K562 (cell line): Measurements from ENCODE around the gene SLPI. TPM values are rescaled to one million over a fixed set of nuclear protein-coding genes. Genes with fewer than 3 reads are reported as not detected.

Experiments
- ATAC-seq: fragments of 200-7000 bp; cut with Tn5 transposase; 3 replicates; pipeline ENCODE4 v1.9.1; 2020; ENCODE audit warnings: moderate library complexity
- BruUV-seq: library from RNA; stranded (reverse); fragments of 400-500 nt; replicated peaks from 2 replicates; lab custom pipeline; 2021; lab: Mats Ljungman, UMichigan
- CTCF ChIA-PET: fragments of 300-600 bp; formaldehyde crosslinking; extraction: SDS; loops from one replicate; lab custom pipeline; 2021; ENCODE audit warnings: low intra/inter-chr PET ratio; lab: Yijun Ruan, JAX
- POLR2A ChIA-PET: fragments of 300-600, 350-650 bp; sonication (Branson Sonifier 250); formaldehyde crosslinking; extraction: SDS; loops from one replicate; lab custom pipeline; 2021; ENCODE audit warnings: antibody characterized with exemption, inconsistent platforms; lab: Yijun Ruan, JAX
- DNase-seq, 4 experiments: peaks; one replicate each; pipeline versions ENCODE4 v3.0.0 to v3.0.0-alpha.2; 2011 to 2018; ENCODE audit warnings: low spot score in 3 of 4, mixed read lengths in 3 of 4; ENCODE audit errors: extremely low read depth in 1 of 4
- FAIRE-seq: peaks from 2 replicates; lab custom pipeline; 2011; peaks lifted over from hg19 to GRCh38; lab: Jason Lieb, UNC
- H2AFZ ChIP-seq: 2 replicates; pipeline ENCODE4 v1.6.0; 2011; ENCODE audit warnings: low read depth, low read length, control low read depth, inconsistent platforms
- H3K27ac ChIP-seq: fragments of 200-600 bp; 3 replicates; pipeline ENCODE4 v1.8.0; 2011; ENCODE audit warnings: low read depth, mild to moderate bottlenecking, control low read depth, inconsistent platforms, low read length, moderate library complexity, mixed read lengths; ENCODE audit errors: extremely low read depth
- H3K27me3 ChIP-seq, 2 experiments: fragments of 300-600 bp in 1 of 2; 2 replicates in 1 of 2; 3 replicates in 1 of 2; pipeline versions ENCODE4 v1.6.0 to v1.8.0; 2011; ENCODE audit warnings: inconsistent platforms in 2 of 2, low read length in 2 of 2, mild to moderate bottlenecking in 1 of 2, mixed read lengths in 1 of 2, moderate library complexity in 1 of 2; ENCODE audit not compliant: control insufficient read depth in 2 of 2, insufficient read depth in 2 of 2
- H3K36me3 ChIP-seq: fragments of 300-600 bp; 3 replicates; pipeline ENCODE4 v1.8.0; 2011; ENCODE audit warnings: mild to moderate bottlenecking, low read length, inconsistent platforms; ENCODE audit not compliant: control insufficient read depth, insufficient read depth
- H3K4me1 ChIP-seq, 2 experiments: fragments of 200-600 bp in 1 of 2; replicated peaks in 1 of 2; 2 replicates in 1 of 2; 3 replicates in 1 of 2; pipeline versions ENCODE4 v1.5.1 to v1.8.0; 2011; ENCODE audit warnings: inconsistent platforms in 2 of 2, low read length in 2 of 2, mild to moderate bottlenecking in 1 of 2, mixed read lengths in 1 of 2, moderate library complexity in 1 of 2; ENCODE audit not compliant: control insufficient read depth in 2 of 2, insufficient read depth in 2 of 2
- H3K4me2 ChIP-seq: 2 replicates; pipeline ENCODE4 v1.6.1; 2011; ENCODE audit warnings: low read length, control low read depth, inconsistent platforms, mixed read lengths; ENCODE audit not compliant: insufficient read depth
- H3K4me3 ChIP-seq: fragments of 200-600 bp; sonication (generic), shearing (Covaris generic); 2 replicates; pipeline ENCODE4 v1.5.1; 2016; ENCODE audit warnings: control low read depth, inconsistent platforms
- H3K79me2 ChIP-seq: fragments of 200-600 bp; 3 replicates; pipeline ENCODE4 v1.8.0; 2011; ENCODE audit warnings: low read length, inconsistent platforms; ENCODE audit not compliant: control insufficient read depth, insufficient read depth
- H3K9ac ChIP-seq, 2 experiments: 2 replicates each; pipeline versions ENCODE4 v1.6.0 to v1.6.1; 2011; ENCODE audit warnings: low read depth in 2 of 2, low read length in 2 of 2, control low read depth in 1 of 2, inconsistent platforms in 1 of 2, mild to moderate bottlenecking in 1 of 2, mixed read lengths in 1 of 2; ENCODE audit not compliant: insufficient read depth in 1 of 2
- H3K9me1 ChIP-seq: one replicate; pipeline ENCODE4 v1.6.0; 2011; ENCODE audit warnings: inconsistent platforms, mild to moderate bottlenecking, low read length, moderate library complexity; ENCODE audit not compliant: control insufficient read depth, insufficient read depth
- H3K9me3 ChIP-seq: replicated peaks from 2 replicates; pipeline ENCODE4 v1.5.1; 2011; ENCODE audit warnings: low read depth, low read length, inconsistent platforms; ENCODE audit not compliant: control insufficient read depth, insufficient read depth
- H4K20me1 ChIP-seq: replicated peaks from 2 replicates; pipeline ENCODE4 v1.6.1; 2011; ENCODE audit warnings: low read length, inconsistent platforms, mixed read lengths; ENCODE audit not compliant: control insufficient read depth, insufficient read depth
- BACH1 ChIP-seq: fragments of 200-800 bp; sonication (Bioruptor generic); IDR thresholded peaks from 2 replicates; pipeline ENCODE4 v1.6.1; 2016; ENCODE audit warnings: missing genetic modification characterization, missing compliant biosample characterization
- CCAR2 ChIP-seq: fragments of 200-400 bp; formaldehyde crosslinking; IDR thresholded peaks from 2 replicates; pipeline ENCODE4 v1.6.1; 2017; ENCODE audit warnings: mild to moderate bottlenecking, low read depth, low read length
- ELF2 ChIP-seq: fragments of 250-450 bp; sonication (Bioruptor Pico); IDR thresholded peaks from 2 replicates; pipeline ENCODE4 v1.5.0; 2021; ENCODE audit warnings: mild to moderate bottlenecking
- FOXA3 ChIP-seq, 2 experiments: fragments of 450-650 bp in 1 of 2; sonication (generic) in 1 of 2; formaldehyde crosslinking; IDR thresholded peaks in 1 of 2; conservative IDR thresholded peaks in 1 of 2; 2 replicates each; pipeline versions ENCODE4 v1.4.0 to v1.8.0; 2020 to 2022; ENCODE audit warnings: mild to moderate bottlenecking in 2 of 2, missing genetic modification reagents in 1 of 2
- MEF2D ChIP-seq: conservative IDR thresholded peaks from 2 replicates; pipeline ENCODE4 v1.6.1; 2016; ENCODE audit warnings: low read depth, missing genetic modification characterization, missing compliant biosample characterization
- NR2C1 ChIP-seq, 2 experiments: fragments of 450-650 bp; IDR thresholded peaks; 2 replicates each; pipeline ENCODE4 v1.6.1; 2017; ENCODE audit warnings: mild to moderate bottlenecking in 2 of 2, antibody characterized with exemption in 1 of 2, inconsistent platforms in 1 of 2, missing compliant biosample characterization in 1 of 2, missing genetic modification characterization in 1 of 2
- RAD51 ChIP-seq: fragments of 450-650 bp; IDR thresholded peaks from 2 replicates; pipeline ENCODE4 v1.7.1; 2016; ENCODE audit warnings: low read depth, mild to moderate bottlenecking, borderline replicate concordance
- RBM17 ChIP-seq: fragments of 200-400 bp; formaldehyde crosslinking; IDR thresholded peaks from 2 replicates; pipeline ENCODE4 v1.6.1; 2017; ENCODE audit warnings: low read depth, mild to moderate bottlenecking, low read length, borderline replicate concordance
- SAFB ChIP-seq: fragments of 200-400 bp; formaldehyde crosslinking; IDR thresholded peaks from 2 replicates; pipeline ENCODE4 v1.6.1; 2017; ENCODE audit warnings: low read depth, low read length, borderline replicate concordance
- ZBED1 ChIP-seq: IDR thresholded peaks from 2 replicates; pipeline ENCODE4 v1.6.1; 2014
- ZFP1 ChIP-seq: fragments of 450-650 bp; formaldehyde crosslinking; IDR thresholded peaks from 2 replicates; pipeline ENCODE4 v1.4.0; 2020; ENCODE audit warnings: mild to moderate bottlenecking, mixed read lengths
- ZNF124 ChIP-seq: sonication (generic); formaldehyde crosslinking; IDR thresholded peaks from 2 replicates; pipeline ENCODE4 v1.8.1; 2022; ENCODE audit warnings: missing genetic modification reagents
- ZNF24 ChIP-seq: fragments of 450-650 bp; IDR thresholded peaks from 2 replicates; pipeline ENCODE4 v1.6.1; 2016
- ZNF316 ChIP-seq: fragments of 450-650 bp; IDR thresholded peaks from 2 replicates; pipeline ENCODE4 v1.6.1; 2016
- ZNF584 ChIP-seq: fragments of 200-800 bp; sonication (Bioruptor generic); IDR thresholded peaks from 2 replicates; pipeline ENCODE4 v1.6.1; 2016; ENCODE audit warnings: low read depth, mild to moderate bottlenecking, missing genetic modification characterization, missing compliant biosample characterization
- WGBS: fragments of 100-300 bp; shearing (Covaris generic); methylation state at CpG from one replicate; pipeline ENCODE4 v1.1.6; 2016; ENCODE audit warnings: low coverage, mixed read lengths; ENCODE audit not compliant: insufficient coverage; ENCODE audit errors: missing lambda C conversion rate; 5-methylcytosine and 5-hydroxymethylcytosine counted together
- in situ Hi-C: fragments of 300-500 bp; cut with MboI; formaldehyde crosslinking; loops from 4 replicates; pipeline ENCODE4 v1.15.0; 2018; ENCODE audit warnings: inconsistent platforms, mixed read lengths
- intact Hi-C: fragments of 100-400 bp; cut with micrococcal nuclease; formaldehyde crosslinking; loops from 2 replicates; pipeline ENCODE4 v1.14.2; 2022
- polyA plus RNA-seq, 8 experiments: library from polyadenylated mRNA; depleted of rRNA in 4 of 8; stranded (reverse) in 5 of 8; unstranded in 3 of 8; fragments of >200 nt; fragmentation: Nextera tagmentation in 2 of 8; fragmentation: Illumina TruSeq in 1 of 8; extraction: Ambion mirVana in 2 of 8; extraction: Trizol in 1 of 8; gene quantifications; 2 replicates each; pipeline versions ENCODE4 v1.2.1 to v1.2.3, GENCODE V29; 2011 to 2014; ENCODE audit warnings: inconsistent platforms in 1 of 8, missing spikeins in 1 of 8
- total RNA-seq, 7 experiments: library from RNA; depleted of rRNA in 6 of 7; stranded (reverse); fragments of >200 nt in 6 of 7; fragmentation: Illumina TruSeq in 2 of 7; extraction: Trizol in 2 of 7; gene quantifications; 2 replicates each; pipeline versions ENCODE4 v1.2.1 to v1.2.3, GENCODE V29; 2011 to 2021; ENCODE audit warnings: low replicate concordance in 1 of 7

The SLPI gene
- total and polyA plus RNA-seq, 9 of the 15 experiments (the other 6 are each of a cell fraction or from before 2014, with no cell fraction given) = 0.78 TPM; not detected in 8

DNA sequence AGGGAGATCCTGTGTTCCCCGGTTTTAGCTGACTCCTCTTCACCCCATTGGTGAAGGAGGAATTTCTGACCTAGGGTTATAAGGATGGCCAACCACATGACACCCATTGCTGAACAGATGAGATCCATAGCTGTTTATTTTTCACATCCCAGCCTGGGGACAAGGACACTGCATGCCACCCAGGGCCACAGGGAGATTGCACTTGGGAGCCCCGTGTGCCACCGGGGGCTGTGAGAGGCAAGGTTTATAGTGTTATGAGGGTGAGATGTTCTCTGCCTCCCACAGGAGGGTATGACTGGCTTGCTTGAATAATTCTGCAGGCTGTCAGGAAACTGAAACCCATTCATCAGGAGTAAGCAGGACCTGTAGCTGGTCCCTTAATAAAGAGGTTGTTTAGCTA, 14.7 kb upstream of the SLPI start:
- intact Hi-C loops = no loop called here
- H3K27me3 ChIP-seq = peaks cover 6% of the 10 kb centered on the region in 2 experiments
- no peak for ATAC-seq
- H3K4me2 ChIP-seq = no peak overlapping the region
- 0% methylated on average over 3 of the region's 3 CpGs for WGBS
- ChIA-PET POLR2A (interaction anchor here (0.8 to 1.3 kb wide), 3 partner anchors 10 to 17 kb away, joined by 3 to 4 read pairs (median 3); no protein-coding TSS in a partner anchor), CTCF (no interaction called here)
- no peak overlapping the region for H3K27ac ChIP-seq
- no peaks in the 10 kb centered on the region for H3K4me1 ChIP-seq
- no peak for DNase-seq
- H3K9me3 ChIP-seq = no peaks in the 10 kb centered on the region
- no peaks in the 10 kb centered on the region for H3K79me2 ChIP-seq
- no peak overlapping the region for H3K4me3 ChIP-seq
- no peaks in the 10 kb centered on the region for H3K36me3 ChIP-seq
- no peaks in the 10 kb centered on the region; the same call in 1 of the 2 replicates for H4K20me1 ChIP-seq
- H3K9me1 ChIP-seq = no peaks in the 10 kb centered on the region
- FAIRE-seq = no peak
- no TSS peak for BruUV-seq
- H2AFZ ChIP-seq = no peak overlapping the region
- no peak overlapping the region for H3K9ac ChIP-seq
- no peak for TF ChIP-seq NR2C1 (IDR thresholded peaks at IDR 0.05)
- TF ChIP-seq NR2C1 (tag; IDR thresholded peaks at IDR 0.05) = no peak
- TF ChIP-seq RBM17 = no peak
- no peak for TF ChIP-seq ELF2 (CRISPR knock-in tag)
- no peak for TF ChIP-seq CCAR2
- no peak for TF ChIP-seq RAD51
- TF ChIP-seq FOXA3 (CRISPR knock-in tag; conservative IDR thresholded peaks at IDR 0.05 in 1 of 2, IDR thresholded peaks at IDR 0.05 in 1 of 2) = no peak
- TF ChIP-seq SAFB = no peak
- TF ChIP-seq ZNF124 (CRISPR knock-in tag) = no peak
- TF ChIP-seq ZNF24 = no peak
- no peak for TF ChIP-seq MEF2D (tag)
- TF ChIP-seq ZBED1 = no peak
- no peak for TF ChIP-seq ZNF316
- TF ChIP-seq BACH1 (tag) = no peak
- TF ChIP-seq ZFP1 (CRISPR knock-in tag) = no peak
- no peak for TF ChIP-seq ZNF584
- TF ChIP-seq, all 486 proteins: peak for 0
- in situ Hi-C loops = no loop called here
